Stimulated activated naive CD8-positive, alpha-beta T cell treated with anti-CD3 and anti-CD28 coated beads, Interleukin-15, Interleukin-2, amounts not matched to agents 100 ng/mL and 50 ng/mL, for 24 hours (primary cell): Measurements from ENCODE around the gene PTPN20.

ENCODE experiments used
- H3K27ac Mint-ChIP-seq: one replicate; pipeline ENCODE4 v1.8.0; 2021; ENCODE audit warnings: mild to moderate bottlenecking, mixed read lengths
- H3K27me3 Mint-ChIP-seq: one replicate; pipeline ENCODE4 v1.8.0; 2021; ENCODE audit warnings: mixed read lengths
- H3K36me3 Mint-ChIP-seq: one replicate; pipeline ENCODE4 v1.8.0; 2021; ENCODE audit warnings: low read depth, mixed read lengths
- H3K4me1 Mint-ChIP-seq: one replicate; pipeline ENCODE4 v1.8.0; 2021; ENCODE audit warnings: low read depth, mixed read lengths
- H3K4me3 Mint-ChIP-seq: one replicate; pipeline ENCODE4 v1.8.0; 2021; ENCODE audit warnings: mild to moderate bottlenecking, mixed read lengths
- H3K9me3 Mint-ChIP-seq: one replicate; pipeline ENCODE4 v1.8.0; 2021; ENCODE audit warnings: mixed read lengths

Gene PTPN20

DNA sequence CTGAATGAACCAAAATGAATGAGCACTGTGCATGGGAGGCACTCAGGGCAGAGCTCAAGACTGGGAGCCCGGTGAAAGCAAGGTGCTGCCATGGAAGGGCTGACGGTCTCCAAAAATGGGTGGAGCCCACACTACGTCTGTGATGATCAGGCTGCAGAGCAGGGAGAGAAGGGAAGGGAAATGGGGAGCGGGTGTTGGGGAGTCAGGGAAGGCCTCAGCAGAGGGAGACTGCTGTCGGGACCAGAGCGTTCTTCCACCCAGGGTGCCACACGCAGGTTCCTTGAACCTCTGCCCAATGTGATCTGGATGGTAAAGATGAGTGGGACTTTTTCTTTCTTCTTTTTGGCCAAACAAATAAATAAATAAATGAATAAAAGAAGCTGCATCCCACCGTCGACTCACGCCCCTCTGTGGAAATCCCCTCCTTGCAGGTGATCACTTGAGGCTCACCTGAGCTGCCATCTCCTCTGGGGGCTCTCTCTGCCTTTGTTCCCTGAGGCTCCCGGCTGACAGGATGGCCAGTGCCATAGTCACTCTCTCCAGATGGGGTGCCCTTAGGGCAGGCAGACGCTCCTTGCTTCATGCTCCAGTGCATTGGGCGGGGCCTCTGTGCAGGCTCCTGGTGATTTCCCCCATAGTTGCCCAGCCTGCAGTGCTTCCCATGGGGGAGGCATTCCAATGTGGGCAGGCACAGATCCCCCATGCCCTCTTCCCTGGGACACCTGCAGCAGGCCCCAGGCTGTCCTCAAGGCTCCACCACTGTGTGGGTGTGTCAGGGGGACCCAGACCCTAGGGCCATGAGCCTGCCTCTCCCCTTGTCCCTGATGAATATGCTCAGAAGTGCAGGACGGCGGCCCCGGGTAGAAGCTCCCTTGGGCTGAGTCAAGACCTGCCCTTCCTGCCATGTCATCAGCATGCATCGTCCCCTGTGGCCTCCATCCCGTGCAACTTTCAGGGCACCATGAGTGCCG, 131.8 kb downstream of the PTPN20 start:
- H3K27ac Mint-ChIP-seq: no peak overlapping the region
- no peaks in the 10 kb centered on the region for H3K27me3 Mint-ChIP-seq
- H3K36me3 Mint-ChIP-seq: no peaks in the 10 kb centered on the region
- no peaks in the 10 kb centered on the region for H3K9me3 Mint-ChIP-seq
- H3K4me1 Mint-ChIP-seq: peaks cover 7% of the 10 kb centered on the region
- H3K4me3 Mint-ChIP-seq: no peak overlapping the region

DNA sequence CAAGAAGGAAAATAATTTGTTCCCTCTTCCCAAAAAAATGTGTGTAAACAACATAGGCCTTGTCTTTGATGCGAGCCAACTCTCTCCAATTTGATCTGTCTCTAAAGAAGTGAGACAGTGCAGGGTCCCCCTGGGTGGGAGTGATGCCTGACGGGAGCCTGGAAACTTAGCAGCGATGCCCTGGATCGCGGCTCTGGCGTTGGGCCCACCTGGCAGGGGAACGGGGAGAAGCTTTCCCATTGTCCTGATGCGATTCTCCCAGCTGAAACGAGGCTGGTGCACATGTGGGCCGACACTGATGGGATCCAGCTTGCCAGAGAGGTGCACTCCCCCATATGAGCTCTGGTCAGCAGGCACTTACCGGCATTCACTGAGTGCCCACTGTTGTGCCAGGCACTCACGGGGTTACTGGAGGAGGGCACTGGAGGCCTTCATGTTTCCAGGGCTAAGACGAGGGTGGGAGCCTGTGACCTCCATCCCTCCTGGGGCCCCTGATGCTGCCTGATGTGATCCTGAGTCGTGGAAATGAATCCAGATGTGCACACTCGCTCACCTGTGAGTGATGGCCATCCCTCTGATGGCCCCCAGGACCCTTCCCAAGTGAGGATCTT, 132.8 kb downstream of the PTPN20 start:
- H3K36me3 Mint-ChIP-seq: no peaks in the 10 kb centered on the region
- H3K27me3 Mint-ChIP-seq: no peaks in the 10 kb centered on the region

DNA sequence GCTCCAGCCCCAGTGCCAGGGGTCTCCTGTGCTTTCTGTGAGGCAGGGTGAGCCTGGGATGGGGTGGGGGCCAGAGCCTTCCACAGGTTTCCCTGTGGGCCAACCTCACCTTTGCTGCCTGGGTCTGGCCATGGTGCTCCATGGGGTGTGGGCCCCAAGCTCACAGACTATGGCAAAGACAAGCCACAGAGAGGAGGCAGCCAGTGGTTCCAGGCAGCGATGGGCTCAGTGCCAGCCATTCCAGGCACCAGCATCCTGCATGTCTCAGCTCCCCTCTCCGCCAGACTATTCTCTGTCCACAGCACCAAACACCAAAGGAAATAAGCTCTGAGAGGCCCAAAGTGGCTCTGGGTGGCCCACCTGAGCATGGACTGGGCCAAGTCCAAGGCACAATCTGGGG, 133.5 kb downstream of the PTPN20 start:
- Mint-ChIP-seq H3K4me1 (peaks cover 11% of the 10 kb centered on the region), H3K27me3 (no peaks in the 10 kb centered on the region), H3K4me3 (no peak overlapping the region), H3K27ac (no peak overlapping the region), H3K36me3 (no peaks in the 10 kb centered on the region), H3K9me3 (no peaks in the 10 kb centered on the region)

More for the DNA sequence above, 132.8 kb downstream of the PTPN20 start:
- H3K27ac Mint-ChIP-seq: no peak overlapping the region
- peaks cover 11% of the 10 kb centered on the region for H3K4me1 Mint-ChIP-seq
- no peaks in the 10 kb centered on the region for H3K9me3 Mint-ChIP-seq
- H3K4me3 Mint-ChIP-seq: no peak overlapping the region

DNA sequence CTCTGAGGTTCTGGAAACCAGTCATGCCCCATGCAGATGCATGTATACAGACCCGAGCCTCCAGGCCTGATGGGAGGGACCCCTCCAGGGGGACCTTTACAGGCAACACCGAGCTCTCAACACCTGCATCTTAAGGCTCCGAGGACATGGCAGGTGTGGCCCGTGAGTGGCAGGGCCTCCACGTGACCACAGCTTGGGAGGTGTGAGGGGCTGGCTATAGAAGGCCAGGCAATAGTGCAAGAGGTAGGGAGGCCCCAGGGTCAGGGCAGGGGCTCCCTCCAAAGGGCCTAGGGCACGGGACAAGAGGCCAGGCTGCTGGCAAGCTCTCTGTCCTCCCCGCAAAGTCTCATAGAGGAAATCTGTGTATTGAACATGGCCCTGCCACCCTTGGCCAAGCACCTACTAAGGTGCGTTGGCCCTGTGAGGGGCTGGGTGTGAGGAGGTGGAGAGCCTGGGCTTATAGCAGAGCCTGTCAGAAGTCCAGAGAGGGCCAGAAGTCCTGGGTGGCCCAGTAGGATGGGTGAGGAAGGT, 134.2 kb downstream of the PTPN20 start:
- no peak overlapping the region for H3K27ac Mint-ChIP-seq
- H3K4me3 Mint-ChIP-seq: no peak overlapping the region
- H3K36me3 Mint-ChIP-seq: no peaks in the 10 kb centered on the region
- H3K4me1 Mint-ChIP-seq: peaks cover 11% of the 10 kb centered on the region
- H3K9me3 Mint-ChIP-seq: no peaks in the 10 kb centered on the region
- no peaks in the 10 kb centered on the region for H3K27me3 Mint-ChIP-seq

DNA sequence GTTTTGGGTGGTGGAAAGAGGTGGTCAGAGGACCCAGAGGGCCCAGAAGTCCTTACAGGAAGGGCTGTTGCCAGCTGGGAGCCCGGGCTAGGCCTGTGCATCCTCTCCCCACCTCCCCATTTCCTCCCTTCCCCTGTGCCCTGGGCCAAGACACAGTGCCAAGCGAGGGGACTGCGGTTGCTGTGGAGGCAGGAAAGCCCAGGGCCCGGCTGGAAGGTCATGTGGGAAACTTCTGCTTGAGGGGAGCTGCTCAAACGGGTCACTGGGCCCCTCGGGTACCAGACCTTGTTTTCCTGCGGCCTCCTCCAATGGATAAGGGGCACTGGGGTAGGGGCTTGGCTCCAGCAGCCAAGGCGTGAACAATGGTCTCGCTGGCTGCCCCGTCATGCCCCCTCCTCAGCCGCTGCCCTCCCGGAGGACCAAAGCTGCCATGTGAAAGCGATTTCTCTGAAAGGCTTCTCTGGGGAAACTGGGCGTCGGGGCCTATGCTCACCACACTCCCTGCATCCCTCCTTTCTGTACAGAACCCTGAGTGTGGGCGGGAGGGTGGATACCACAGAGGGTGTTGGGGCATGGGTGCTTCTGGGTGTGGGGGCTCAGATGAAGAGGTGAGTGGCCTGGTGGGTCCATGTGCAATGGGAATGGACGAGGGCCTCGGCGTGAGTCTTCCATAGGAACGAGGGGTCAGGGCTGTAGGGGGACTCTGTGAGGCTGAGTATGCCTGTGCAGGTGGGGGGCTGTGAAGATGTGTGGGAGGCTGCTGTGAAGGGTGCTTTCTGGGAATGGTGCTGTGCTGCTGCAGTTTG, 135.3 kb downstream of the PTPN20 start:
- no peak overlapping the region for H3K27ac Mint-ChIP-seq

DNA sequence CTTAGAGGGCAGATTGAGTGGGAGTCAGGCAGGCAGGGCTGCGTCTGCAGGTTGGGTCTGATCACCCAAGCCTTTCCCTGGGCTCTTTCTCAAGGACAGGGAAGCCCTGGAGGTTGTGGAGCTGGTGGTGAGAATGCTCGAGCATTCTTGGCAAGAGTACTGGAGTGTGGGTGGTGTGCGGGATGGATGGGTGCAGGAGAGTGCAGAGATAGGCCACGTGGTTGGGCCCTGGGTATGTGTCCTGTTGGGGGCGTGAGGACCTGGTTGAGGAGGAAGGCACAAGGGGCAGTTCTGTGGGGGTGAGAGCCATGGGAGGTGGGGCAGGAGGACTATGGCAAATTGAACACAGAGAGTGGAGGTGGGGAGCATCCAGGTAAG, 135.9 kb downstream of the PTPN20 start:
- H3K4me3 Mint-ChIP-seq: no peak overlapping the region
- H3K4me1 Mint-ChIP-seq: peaks cover 11% of the 10 kb centered on the region
- H3K9me3 Mint-ChIP-seq: no peaks in the 10 kb centered on the region
- no peaks in the 10 kb centered on the region for H3K27me3 Mint-ChIP-seq
- H3K36me3 Mint-ChIP-seq: no peaks in the 10 kb centered on the region
- no peak overlapping the region for H3K27ac Mint-ChIP-seq

More for the DNA sequence above, 135.3 kb downstream of the PTPN20 start:
- peaks cover 11% of the 10 kb centered on the region for H3K4me1 Mint-ChIP-seq
- H3K27me3 Mint-ChIP-seq: no peaks in the 10 kb centered on the region
- no peaks in the 10 kb centered on the region for H3K9me3 Mint-ChIP-seq
- H3K4me3 Mint-ChIP-seq: no peak overlapping the region
- no peaks in the 10 kb centered on the region for H3K36me3 Mint-ChIP-seq

DNA sequence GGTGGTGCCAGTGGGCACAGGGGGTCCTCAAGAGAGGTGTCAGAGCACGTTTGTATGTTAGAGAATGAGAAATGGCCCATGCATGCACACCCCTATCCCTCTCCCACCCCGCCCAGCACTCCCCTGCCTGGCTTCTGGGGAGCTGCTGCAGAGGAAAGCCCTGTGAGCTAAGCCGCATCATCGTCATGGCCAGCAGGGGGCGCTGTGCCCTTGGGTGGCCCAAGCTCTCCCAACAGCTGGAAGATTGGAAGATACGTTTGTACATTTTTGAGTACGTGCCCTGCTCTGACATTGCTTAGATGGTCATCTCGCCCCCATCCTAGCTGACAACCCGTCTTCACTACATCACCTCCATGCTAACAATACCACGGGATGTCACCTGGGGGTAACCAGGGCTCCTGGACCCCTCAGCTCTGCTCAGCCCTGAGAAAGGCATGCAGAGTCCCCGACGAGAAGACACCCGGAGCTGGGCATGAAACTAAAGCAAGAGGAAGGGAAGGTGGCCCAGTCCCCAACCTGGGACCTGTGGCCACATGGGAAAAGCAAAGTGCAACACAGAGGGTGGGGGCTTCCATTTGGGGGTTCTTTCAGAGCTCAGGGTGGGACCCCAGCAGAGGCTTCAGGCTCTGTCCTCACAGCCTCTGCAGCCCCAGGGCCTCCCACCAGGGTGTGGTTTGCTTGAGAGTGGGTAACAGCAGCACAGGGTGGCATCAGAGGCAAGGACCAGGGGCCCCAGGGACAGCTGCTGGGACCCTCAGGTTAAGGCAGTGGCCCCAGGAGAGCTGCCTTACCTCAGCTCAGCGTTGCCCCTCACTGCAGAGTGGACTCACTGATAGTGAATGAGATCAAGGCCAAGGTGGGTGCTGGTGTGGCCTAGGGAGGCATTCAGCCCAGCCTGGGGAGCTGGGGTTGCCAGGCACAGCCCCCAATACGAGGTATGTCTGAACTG, 136.6 kb downstream of the PTPN20 start:
- H3K4me3 Mint-ChIP-seq: no peak overlapping the region
- no peaks in the 10 kb centered on the region for H3K36me3 Mint-ChIP-seq
- peaks cover 11% of the 10 kb centered on the region for H3K4me1 Mint-ChIP-seq
- no peaks in the 10 kb centered on the region for H3K9me3 Mint-ChIP-seq
- no peak overlapping the region for H3K27ac Mint-ChIP-seq
- no peaks in the 10 kb centered on the region for H3K27me3 Mint-ChIP-seq

DNA sequence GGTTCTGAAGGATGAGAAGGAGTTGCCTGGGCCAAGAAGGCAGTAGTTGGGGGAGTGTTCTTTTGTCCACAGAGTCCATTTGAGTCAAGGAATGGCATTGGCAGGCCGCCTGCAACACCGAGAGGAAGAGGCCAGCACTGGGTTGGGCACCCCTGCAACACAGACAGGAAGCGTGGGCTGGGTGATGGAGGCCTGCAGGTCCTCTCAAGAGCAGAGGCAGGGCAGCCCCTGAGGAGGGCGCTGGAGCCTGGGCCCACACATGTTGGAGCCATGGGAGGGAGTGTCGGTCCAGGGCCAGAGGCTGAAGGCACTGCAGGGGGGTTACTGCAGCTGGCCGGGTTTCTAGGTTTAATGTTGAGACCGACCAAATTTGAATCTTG, 137.3 kb downstream of the PTPN20 start:
- peaks cover 11% of the 10 kb centered on the region for H3K4me1 Mint-ChIP-seq
- H3K9me3 Mint-ChIP-seq: no peaks in the 10 kb centered on the region
- no peaks in the 10 kb centered on the region for H3K36me3 Mint-ChIP-seq
- no peak overlapping the region for H3K4me3 Mint-ChIP-seq
- H3K27me3 Mint-ChIP-seq: no peaks in the 10 kb centered on the region
- H3K27ac Mint-ChIP-seq: no peak overlapping the region

DNA sequence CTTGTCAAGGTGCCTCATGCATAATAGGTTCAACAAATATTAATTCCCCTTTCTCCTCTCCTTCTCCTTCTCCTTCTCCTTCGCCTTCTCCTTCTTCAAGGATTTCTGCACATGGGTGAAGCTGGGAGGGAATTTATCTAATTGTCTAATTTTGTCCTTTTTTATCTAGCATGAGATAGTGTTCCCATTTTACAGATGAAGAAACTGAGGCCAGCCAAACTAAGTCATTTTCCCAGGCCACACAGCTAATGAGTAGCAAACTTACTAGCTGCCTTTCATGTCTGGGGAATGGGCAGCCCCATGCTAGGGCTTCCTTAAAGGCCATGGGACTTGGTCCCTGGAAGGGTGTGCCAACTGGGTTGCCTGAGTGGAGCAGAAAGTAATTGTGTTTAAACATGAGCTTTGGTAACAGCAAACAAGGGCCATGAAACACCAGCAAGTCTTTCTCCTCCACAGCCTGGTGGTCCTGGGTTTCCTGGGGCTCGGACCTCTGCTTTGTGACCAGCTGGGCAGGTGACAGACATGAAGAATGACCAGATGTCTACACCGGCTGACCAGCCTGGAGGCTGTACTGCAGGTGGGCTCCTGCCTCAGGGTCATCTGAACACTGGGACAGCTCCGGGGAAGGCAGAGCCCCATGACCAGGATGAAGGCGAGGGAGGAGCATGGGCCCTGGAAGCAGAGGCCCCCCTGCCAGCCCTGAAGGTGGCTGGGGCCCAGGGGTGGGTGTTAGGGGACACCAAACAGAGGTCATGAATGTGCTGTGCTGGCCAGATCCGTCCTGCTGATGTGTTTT, 138.0 kb downstream of the PTPN20 start:
- Mint-ChIP-seq H3K4me1 (peaks cover 11% of the 10 kb centered on the region), H3K27ac (no peak overlapping the region), H3K9me3 (no peaks in the 10 kb centered on the region), H3K27me3 (no peaks in the 10 kb centered on the region), H3K36me3 (no peaks in the 10 kb centered on the region), H3K4me3 (no peak overlapping the region)

DNA sequence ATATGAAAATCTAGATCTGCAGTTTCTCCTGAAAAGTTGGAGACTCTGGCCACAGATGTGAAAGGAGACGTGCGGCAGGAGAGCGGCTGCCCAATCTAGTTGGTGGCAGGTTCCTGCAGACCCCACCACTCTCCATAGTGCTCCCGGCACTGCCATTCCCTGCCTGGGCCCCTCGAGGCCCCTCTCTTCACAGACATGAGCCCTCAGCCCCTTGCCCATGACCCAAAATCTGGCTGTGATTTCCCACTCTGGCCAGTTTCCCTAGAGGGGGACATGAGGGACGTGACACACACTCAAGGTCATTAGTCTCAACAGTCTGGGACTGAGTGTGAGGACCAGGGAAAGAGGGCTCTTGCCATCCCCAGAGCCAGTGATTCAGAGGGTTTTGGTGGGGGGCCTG, 138.7 kb downstream of the PTPN20 start:
- no peaks in the 10 kb centered on the region for H3K9me3 Mint-ChIP-seq
- H3K27me3 Mint-ChIP-seq: no peaks in the 10 kb centered on the region
- H3K4me3 Mint-ChIP-seq: no peak overlapping the region
- H3K27ac Mint-ChIP-seq: no peak overlapping the region
- peaks cover 11% of the 10 kb centered on the region for H3K4me1 Mint-ChIP-seq
- no peaks in the 10 kb centered on the region for H3K36me3 Mint-ChIP-seq

DNA sequence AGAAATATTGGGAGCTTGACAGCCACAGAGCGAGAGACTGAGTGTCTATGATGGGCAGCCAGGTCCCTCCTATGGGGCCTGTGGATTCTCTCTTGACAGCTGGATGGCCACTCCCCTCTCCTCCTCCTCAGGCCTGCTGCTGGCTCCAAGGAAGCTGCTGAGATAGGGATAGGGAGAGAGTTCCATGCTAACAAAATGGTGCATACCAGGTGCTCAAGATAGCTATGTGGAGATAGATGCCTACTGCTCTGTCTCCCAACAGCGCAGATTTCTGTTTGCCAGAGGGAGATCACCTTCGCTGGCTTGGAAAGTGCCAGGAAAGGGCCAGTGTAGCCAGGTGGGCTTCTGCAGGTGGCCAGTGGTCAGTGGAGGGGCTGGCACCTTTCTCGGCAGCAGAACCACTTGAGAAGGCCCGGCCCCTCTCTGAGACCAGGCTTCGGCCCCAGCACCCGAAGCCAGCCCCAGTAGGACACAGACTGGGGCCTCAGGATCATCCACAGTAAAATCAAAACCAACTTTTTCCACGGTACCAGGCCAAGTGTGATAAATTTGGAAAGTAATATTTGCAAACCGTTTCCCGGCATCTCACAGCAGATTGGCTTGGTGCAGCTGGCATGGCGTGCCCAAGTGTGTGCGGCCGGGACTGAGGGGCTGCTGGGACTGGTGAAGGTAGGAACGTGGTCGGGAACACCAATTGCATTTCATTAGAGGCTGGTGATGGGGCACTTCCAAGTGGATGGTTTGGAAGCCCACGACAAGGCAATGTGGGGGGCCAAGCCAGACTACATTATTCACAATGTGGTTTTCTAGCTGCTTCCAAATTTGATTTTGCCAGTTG, 139.6 kb downstream of the PTPN20 start:
- H3K27me3 Mint-ChIP-seq: no peaks in the 10 kb centered on the region
- H3K4me3 Mint-ChIP-seq: no peak overlapping the region
- H3K9me3 Mint-ChIP-seq: no peaks in the 10 kb centered on the region
- no peaks in the 10 kb centered on the region for H3K36me3 Mint-ChIP-seq
- H3K27ac Mint-ChIP-seq: no peak overlapping the region
- peaks cover 11% of the 10 kb centered on the region for H3K4me1 Mint-ChIP-seq

DNA sequence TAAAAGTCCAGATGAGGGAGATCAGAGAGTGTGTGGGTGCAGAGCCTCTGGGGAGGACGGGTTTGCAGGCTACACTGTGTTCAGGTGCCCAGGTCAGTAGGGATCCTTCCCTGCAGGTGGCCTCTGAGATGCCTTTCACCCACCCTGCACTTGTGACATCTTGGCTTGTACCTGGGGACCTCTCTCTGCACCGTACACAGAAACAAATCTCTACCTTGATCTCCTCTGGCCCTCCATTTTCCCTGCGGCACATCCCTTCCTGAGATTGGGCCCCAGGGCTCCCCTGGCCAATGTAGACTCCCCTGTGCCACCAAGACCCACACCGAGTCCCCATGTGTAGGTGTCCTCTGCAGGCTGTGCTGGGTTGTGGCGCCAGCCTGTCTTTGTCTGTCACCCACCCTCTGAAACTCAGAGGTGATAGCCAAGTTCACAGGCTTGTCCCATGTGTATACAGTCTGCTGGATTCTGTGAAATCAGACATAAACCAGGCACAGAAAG, 140.6 kb downstream of the PTPN20 start:
- H3K9me3 Mint-ChIP-seq: no peaks in the 10 kb centered on the region
- H3K4me1 Mint-ChIP-seq: peaks cover 11% of the 10 kb centered on the region
- no peak overlapping the region for H3K27ac Mint-ChIP-seq
- H3K36me3 Mint-ChIP-seq: no peaks in the 10 kb centered on the region
- no peaks in the 10 kb centered on the region for H3K27me3 Mint-ChIP-seq
- H3K4me3 Mint-ChIP-seq: no peak overlapping the region
